Measurements from ENCODE around the gene SPON2.

The SPON2 gene

DNA sequence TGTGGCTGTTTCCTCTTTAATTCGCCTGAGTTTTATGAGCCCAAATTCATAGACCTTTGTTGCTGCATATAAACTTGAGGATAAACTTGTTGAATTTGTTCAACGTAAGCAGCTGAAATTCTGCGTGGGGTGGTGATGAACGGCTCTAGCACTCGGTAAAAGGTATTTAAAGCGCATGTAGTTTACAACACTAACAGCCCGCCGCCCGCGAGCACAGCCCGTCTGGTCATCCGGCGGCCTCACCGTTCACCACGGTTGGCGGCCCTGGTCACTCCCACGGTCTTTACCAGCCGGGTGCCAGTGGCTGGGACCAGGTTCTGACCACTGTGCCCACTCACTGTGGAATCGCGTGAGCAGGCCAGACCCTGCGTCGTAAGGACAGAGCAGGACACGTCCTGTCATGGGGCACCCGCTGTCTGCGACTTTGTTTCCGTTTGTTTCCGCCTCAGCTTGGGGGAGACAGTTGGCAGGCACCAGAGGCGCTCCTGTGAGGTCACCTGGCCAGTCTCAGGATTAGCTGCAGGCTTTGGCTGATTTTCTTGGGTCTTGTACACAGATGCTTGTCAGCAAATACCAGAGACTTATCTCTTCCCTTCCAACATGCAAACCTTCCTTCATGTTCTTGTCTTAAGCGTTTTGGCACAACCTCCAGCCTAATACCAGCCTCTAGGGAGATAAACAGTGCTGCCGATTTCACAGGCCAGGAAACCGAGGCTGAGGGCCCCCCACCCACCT is 36.8 kb upstream of the SPON2 start:
- DNase-seq (ENCODE audit: low read depth) = no peak

DNA sequence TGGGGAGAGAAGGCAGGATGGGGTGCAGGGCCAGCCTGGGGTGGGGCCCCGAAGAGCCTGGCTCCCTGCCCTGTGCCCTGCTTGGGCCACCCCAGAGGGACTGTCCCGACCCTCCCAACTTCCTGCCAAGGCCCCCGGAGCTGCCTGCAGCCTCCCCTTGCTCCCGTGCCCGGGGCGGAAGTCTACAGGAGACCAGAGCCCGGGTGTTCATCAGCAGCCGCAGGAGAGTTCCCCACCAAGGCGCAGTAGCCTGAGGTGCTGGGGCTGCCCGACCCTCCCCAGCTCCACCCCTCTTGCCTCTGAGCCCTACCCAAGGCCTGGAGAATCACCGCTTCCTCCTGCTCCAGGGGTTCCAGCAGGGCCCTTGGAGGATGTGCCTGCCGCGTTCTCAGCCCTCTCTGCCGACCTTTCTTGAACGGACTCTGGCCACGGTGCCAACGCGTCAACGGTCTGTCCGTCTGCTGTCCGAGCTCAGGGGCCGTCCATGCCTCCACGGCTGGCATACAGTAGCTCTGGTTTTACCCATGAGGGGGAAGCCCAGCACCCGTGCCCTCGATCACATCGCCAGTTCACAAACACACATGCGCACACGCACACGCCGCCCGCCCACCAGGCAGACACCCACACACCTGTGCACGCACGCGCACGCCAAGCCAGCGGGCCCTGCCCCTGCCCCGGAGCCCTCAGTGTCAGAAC is 36.0 kb upstream of the SPON2 start:
- no peak for DNase-seq (ENCODE audit: low read depth)

GRCh38 chr4:1207603-1208265 is 35.4 kb upstream of the SPON2 start:
- DNase-seq (ENCODE audit: low read depth) = no peak

DNA sequence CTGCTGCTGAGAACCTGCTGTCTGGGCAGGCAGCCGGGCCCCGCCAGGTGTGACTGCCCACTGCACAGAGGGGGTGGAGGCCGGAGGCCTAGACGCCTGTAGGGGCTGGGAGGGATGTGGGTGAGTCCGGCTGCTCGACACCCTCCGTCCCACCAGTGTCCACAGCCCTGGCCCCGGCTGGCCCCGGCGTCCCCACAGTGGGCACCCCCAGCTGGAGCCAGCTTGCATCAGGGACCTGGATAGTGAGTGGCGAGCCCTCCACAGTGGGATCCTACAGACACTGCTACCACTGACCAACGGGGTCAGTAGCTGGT is 34.7 kb upstream of the SPON2 start:
- DNase-seq (ENCODE audit: low read depth) = no peak

GRCh38 chr4:1206299-1207156 is 34.1 kb upstream of the SPON2 start:
- DNase-seq (ENCODE audit: low read depth) = no peak

GRCh38 chr4:1205586-1206298 is 33.4 kb upstream of the SPON2 start:
- DNase-seq (ENCODE audit: low read depth) = no peak

DNA sequence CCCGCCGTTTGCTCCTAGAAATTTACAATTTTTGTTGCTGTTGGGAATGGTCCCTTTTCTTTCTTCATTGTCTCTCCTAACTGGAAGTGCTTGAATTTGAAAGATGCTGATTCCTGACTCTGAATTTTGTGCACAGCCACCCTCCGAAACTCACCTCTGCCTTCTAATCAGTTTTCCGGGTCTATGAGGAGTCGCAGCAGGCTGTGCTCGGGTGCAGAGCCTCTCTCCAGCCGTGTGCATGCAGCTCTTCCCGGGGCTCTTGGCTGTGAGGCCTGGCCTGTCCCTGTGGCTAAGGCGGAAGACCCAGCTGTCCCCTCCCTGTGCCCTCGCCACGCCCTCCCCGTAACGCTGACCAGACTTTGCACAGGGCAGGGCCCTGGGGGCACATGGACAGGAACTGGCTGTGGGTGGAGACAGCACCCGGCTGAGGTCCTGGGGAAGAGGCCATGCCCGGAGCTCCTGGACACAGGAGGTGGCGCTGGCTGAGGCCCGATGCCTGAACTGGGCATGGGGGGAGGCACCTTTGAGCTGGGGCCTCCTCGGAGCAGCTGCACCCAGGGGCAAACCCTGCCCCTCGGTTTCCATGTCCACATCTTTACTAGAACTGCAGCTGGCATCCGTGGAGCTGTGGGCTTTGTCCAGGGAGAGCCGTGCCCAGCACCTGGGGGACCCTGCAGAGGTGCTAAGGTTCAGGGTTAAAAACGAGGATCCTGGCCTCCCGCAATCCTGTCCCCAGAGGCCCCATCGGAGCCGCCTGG is 32.6 kb upstream of the SPON2 start:
- no peak for DNase-seq (ENCODE audit: low read depth)

GRCh38 chr4:1204286-1204827 is 32.0 kb upstream of the SPON2 start:
- DNase-seq (ENCODE audit: low read depth) = no peak

DNA sequence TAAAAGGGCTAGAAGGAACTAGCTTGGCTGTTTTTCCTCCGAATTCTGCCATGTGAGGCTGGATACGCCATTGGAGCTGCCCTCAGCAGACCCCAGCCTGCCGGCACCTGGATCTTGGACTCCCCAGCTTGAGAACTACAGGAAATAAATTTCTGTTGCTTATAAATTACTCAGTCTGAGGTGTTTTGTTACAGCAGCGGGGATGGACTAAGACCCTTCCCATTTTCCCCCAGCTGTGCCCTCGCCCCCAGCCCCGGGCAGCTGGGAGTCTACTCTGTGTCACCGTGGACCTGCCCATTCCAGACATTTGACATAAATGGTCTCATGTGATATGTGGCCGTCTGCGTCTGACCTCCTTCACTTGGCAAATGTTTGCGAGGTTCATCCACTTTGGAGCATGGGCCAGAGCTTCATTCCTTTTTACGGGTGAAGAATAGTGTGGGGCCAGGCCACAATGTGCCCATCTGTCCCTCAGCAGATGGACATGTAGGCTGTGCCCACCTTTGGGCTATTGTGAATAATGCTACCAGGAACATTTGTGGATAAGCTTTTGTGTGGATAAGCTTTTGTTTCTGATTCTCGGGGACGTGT is 30.7 kb upstream of the SPON2 start:
- DNase-seq (ENCODE audit: low read depth) = no peak

GRCh38 chr4:1202526-1203011 is 30.2 kb upstream of the SPON2 start:
- DNase-seq (ENCODE audit: low read depth) = no peak

GRCh38 chr4:1201851-1202525 is 29.6 kb upstream of the SPON2 start:
- no peak for DNase-seq (ENCODE audit: low read depth)

GRCh38 chr4:1200425-1201035 is 28.1 kb upstream of the SPON2 start:
- no peak for DNase-seq (ENCODE audit: low read depth)

DNA sequence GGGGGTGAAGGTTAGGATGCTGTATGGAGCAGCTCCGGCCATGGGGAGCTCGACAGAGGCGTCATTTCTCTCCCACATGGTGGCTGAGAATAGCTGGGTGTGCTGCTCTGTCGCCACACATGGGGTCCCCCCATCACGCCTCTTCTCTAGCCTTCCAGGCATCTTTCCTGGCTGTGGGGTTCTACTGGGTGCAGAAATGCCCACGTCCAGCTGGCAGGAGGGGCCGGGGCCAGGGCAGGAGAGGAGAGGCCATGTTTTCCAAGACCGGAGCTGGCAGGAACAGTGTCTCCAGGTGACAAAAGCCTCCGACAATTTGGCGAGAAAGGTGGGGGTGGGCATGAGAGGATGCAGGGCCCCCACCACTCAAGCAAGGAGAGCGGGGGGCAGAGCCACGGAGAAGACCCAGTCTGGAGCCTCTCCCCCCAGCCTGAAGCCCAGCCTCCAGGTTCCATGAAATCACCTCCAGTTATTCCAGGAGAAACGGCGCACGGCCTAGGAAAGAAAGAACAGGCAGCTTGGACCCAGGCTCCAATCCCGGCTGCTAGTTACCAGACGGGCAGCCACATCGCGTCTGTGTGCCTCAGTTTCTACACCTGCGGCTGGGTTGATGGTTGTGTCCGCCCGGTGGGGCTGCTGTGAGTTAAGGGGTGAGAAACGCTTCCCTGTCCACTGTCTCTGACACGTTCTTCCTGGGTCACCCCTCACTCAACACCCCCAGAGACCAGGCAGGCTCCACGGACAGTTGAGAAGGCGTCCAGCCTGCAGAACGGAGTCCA is 27.4 kb upstream of the SPON2 start:
- DNase-seq (ENCODE audit: low read depth) = no peak

- DNase-seq (ENCODE audit: low read depth) = no peak
Measured at GRCh38 chr4:1198098-1198844, 25.9 kb upstream of the SPON2 start.

GRCh38 chr4:1196421-1197183 is 24.2 kb upstream of the SPON2 start:
- no peak for DNase-seq (ENCODE audit: low read depth)

GRCh38 chr4:1195891-1196401 is 23.6 kb upstream of the SPON2 start:
- DNase-seq (ENCODE audit: low read depth) = no peak

Measured in HS-27A (cell line).